Natural killer cell (primary cell): ENCODE data around the gene LRP8. TPM values are rescaled to one million over a fixed set of nuclear protein-coding genes. Genes with fewer than 3 reads are reported as not detected.

Source experiments
- ATAC-seq, 3 donors: fragments of 150-1000 bp in 2 of 3; fragments of 200-7000 bp in 1 of 3; cut with Tn5 transposase; 1 replicate in 1 of 3; 2 replicates in 2 of 3; pipeline ENCODE4 v1.10.0; 2021; ENCODE audit warnings: mild to moderate bottlenecking in 2 of 3, moderate library complexity in 2 of 3
- DNase-seq, 2 donors: peaks; one replicate each; pipeline versions ENCODE4 v3.0.0 to v3.0.0-alpha.2; 2013 to 2021; ENCODE audit warnings: mixed read lengths in 1 of 2
- H3K27ac ChIP-seq: one replicate; pipeline ENCODE4 v1.5.1; 2013; ENCODE audit warnings: mild to moderate bottlenecking, low read length
- H3K27me3 ChIP-seq: one replicate; pipeline ENCODE4 v1.6.1; 2013; ENCODE audit warnings: low read length; ENCODE audit not compliant: control insufficient read depth, insufficient read depth
- H3K36me3 ChIP-seq: one replicate; pipeline ENCODE4 v1.6.1; 2013; ENCODE audit warnings: low read length; ENCODE audit not compliant: control insufficient read depth, insufficient read depth
- H3K4me1 ChIP-seq: one replicate; pipeline ENCODE4 v1.6.1; 2013; ENCODE audit warnings: low read length; ENCODE audit not compliant: control insufficient read depth, insufficient read depth
- H3K4me3 ChIP-seq: one replicate; pipeline ENCODE4 v1.5.1; 2013; ENCODE audit warnings: low read length
- H3K9me3 ChIP-seq: one replicate; pipeline ENCODE4 v1.6.1; 2013; ENCODE audit warnings: low read length; ENCODE audit not compliant: control insufficient read depth, insufficient read depth
- H3K27ac Mint-ChIP-seq, 2 donors: one replicate each; pipeline ENCODE4 v1.8.0; 2022; ENCODE audit warnings: mild to moderate bottlenecking in 2 of 2, mixed read lengths in 2 of 2, moderate library complexity in 1 of 2
- H3K27me3 Mint-ChIP-seq, 2 donors: one replicate each; pipeline ENCODE4 v1.8.0; 2022; ENCODE audit warnings: low read depth in 2 of 2, mixed read lengths in 2 of 2
- H3K36me3 Mint-ChIP-seq: one replicate; pipeline ENCODE4 v1.8.0; 2022; ENCODE audit warnings: mixed read lengths
- H3K4me1 Mint-ChIP-seq, 2 donors: one replicate each; pipeline ENCODE4 v1.8.0; 2022; ENCODE audit warnings: mixed read lengths in 2 of 2
- H3K4me3 Mint-ChIP-seq: one replicate; pipeline ENCODE4 v1.8.0; 2022; ENCODE audit warnings: mild to moderate bottlenecking, moderate library complexity, mixed read lengths
- H3K9me3 Mint-ChIP-seq, 2 donors: one replicate each; pipeline ENCODE4 v1.8.0; 2022; ENCODE audit warnings: mixed read lengths in 2 of 2
- WGBS: methylation state at CpG from one replicate; pipeline ENCODE4 v1.1.7; 2013; ENCODE audit warnings: missing lambda C conversion rate; ENCODE audit not compliant: insufficient coverage; 5-methylcytosine and 5-hydroxymethylcytosine counted together
- intact Hi-C: fragments of 100-400 bp; cut with micrococcal nuclease; formaldehyde crosslinking; loops from one replicate; pipeline ENCODE4 v1.14.2; 2022
- total RNA-seq, 4 donors: library from RNA; stranded (reverse); fragments of 120-200 nt in 1 of 4; gene quantifications; one replicate each; pipeline versions ENCODE4 v1.2.3 to v1.2.4, GENCODE V29; 2013 to 2022
- TF ChIP-seq, protein P1 (sequence below): fragments of 200-600 bp; IDR thresholded peaks from one replicate; pipeline ENCODE4 v1.8.0; 2022; ENCODE audit warnings: antibody characterized with exemption

LRP8 gene
- total RNA-seq, 3 donors from 2014 or later (not counting 1 experiment from before 2014, with no cell fraction given): 23.2 to 27.3 (median 24.9) TPM

DNA sequence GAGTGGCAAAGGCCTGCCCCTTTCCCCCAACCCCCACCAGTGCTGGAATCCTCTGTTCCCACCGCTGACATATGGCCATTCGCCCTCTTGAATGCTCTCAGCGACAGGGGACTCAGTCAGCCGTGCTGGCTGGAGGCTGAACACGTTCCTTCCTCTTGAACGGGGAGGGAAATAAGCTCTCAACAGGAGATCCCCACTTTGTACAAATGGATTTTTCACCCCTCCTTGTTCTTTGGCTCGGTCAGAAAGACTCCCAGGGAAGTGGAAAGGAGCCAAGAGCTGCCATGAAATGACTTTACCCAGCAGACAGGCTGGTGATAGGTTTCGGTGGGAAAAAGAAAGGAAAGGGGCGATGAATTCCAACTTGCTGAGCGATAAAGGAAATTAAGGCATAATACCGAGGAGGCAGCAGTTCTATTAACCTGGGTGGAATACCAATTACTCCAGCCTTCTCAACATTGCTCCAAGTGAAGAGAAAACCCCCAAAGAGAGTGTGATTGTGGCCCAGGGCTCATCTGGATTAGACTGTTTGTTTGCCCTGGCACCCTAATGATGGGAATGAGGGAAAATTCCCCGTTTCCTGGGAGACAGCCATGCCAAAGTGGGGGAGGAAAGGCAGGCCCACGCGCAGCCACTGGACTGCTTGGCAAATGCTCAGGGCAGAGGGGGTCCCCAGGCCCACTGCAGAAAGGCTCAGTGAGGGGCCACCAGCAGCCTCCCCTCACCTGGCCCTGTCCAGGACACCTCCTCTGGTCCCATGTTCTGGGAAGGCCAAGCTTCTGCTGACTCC lies 23.9 kb downstream of the LRP8 start:
- TF ChIP-seq, protein P1, sequence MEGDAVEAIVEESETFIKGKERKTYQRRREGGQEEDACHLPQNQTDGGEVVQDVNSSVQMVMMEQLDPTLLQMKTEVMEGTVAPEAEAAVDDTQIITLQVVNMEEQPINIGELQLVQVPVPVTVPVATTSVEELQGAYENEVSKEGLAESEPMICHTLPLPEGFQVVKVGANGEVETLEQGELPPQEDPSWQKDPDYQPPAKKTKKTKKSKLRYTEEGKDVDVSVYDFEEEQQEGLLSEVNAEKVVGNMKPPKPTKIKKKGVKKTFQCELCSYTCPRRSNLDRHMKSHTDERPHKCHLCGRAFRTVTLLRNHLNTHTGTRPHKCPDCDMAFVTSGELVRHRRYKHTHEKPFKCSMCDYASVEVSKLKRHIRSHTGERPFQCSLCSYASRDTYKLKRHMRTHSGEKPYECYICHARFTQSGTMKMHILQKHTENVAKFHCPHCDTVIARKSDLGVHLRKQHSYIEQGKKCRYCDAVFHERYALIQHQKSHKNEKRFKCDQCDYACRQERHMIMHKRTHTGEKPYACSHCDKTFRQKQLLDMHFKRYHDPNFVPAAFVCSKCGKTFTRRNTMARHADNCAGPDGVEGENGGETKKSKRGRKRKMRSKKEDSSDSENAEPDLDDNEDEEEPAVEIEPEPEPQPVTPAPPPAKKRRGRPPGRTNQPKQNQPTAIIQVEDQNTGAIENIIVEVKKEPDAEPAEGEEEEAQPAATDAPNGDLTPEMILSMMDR: no peak
- Mint-ChIP-seq H3K4me3 (no peak overlapping the region), H3K4me1 (peaks cover 17 to 26% of the 10 kb centered on the region in 2 donors), H3K27me3 (no peaks in the 10 kb centered on the region), H3K36me3 (no peaks in the 10 kb centered on the region), H3K27ac (no peak overlapping the region), H3K9me3 (no peaks in the 10 kb centered on the region)
- intact Hi-C loops: no loop called here
- Histone ChIP-seq H3K9me3 (no peaks in the 10 kb centered on the region), H3K4me3 (no peak overlapping the region), H3K27me3 (no peaks in the 10 kb centered on the region), H3K36me3 (no peaks in the 10 kb centered on the region), H3K4me1 (peaks cover 4% of the 10 kb centered on the region), H3K27ac (no peak overlapping the region)
- ATAC-seq: no peak
- no peak for DNase-seq
- 95% methylated on average over 14 of the region's 14 CpGs for WGBS

GRCh38 chr1:53303243-53303642 lies 24.6 kb downstream of the LRP8 start:
- H3K27me3 Mint-ChIP-seq: no peaks in the 10 kb centered on the region
- ATAC-seq (no peak), DNase-seq (no peak)
- no peak overlapping the region for H3K27ac Mint-ChIP-seq
- intact Hi-C loops: no loop called here
- Histone ChIP-seq H3K9me3 (no peaks in the 10 kb centered on the region), H3K4me3 (no peak overlapping the region), H3K36me3 (no peaks in the 10 kb centered on the region), H3K27ac (no peak overlapping the region), H3K27me3 (no peaks in the 10 kb centered on the region), H3K4me1 (peaks cover 4% of the 10 kb centered on the region)
- peaks cover 17 to 29% of the 10 kb centered on the region in 2 donors for H3K4me1 Mint-ChIP-seq
- H3K4me3 Mint-ChIP-seq: no peak overlapping the region
- WGBS: 96% methylated on average over 7 of the region's 7 CpGs
- TF ChIP-seq, protein P1: no peak
- H3K36me3 Mint-ChIP-seq: no peaks in the 10 kb centered on the region
- no peaks in the 10 kb centered on the region for H3K9me3 Mint-ChIP-seq

DNA sequence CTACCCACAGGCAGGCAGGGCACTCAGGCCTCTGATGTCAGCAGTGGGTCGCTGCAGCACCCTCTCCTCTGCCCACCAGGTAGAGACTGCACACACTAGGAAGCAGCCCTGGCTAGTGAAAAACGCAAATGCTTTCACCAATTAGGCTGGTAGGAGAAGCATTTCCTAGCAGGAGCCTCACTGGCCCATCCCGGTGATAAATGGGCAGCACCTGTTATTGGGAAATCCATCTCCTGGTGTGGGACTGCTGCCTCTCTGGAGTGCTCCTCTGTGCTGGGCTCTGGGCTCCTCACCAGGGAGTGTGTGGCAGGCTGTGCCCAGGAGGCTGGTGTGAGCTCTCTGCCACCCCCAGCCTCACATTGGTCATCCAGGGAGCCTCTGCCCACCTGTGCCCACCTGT lies 28.6 kb downstream of the LRP8 start:
- TF ChIP-seq, protein P1: no peak
- DNase-seq: no peak
- Mint-ChIP-seq H3K27me3 (no peaks in the 10 kb centered on the region), H3K4me1 (peaks cover 10 to 22% of the 10 kb centered on the region in 2 donors), H3K9me3 (no peaks in the 10 kb centered on the region), H3K27ac (no peak overlapping the region), H3K36me3 (no peaks in the 10 kb centered on the region), H3K4me3 (no peak overlapping the region)
- Histone ChIP-seq H3K36me3 (no peaks in the 10 kb centered on the region), H3K9me3 (no peaks in the 10 kb centered on the region), H3K27me3 (no peaks in the 10 kb centered on the region), H3K4me1 (peaks cover 11% of the 10 kb centered on the region), H3K4me3 (no peak overlapping the region), H3K27ac (no peak overlapping the region)
- intact Hi-C loops: no loop called here
- ATAC-seq: no peak
- WGBS: 86% methylated on average over 3 of the region's 3 CpGs
